Natural killer cell (primary cell): ENCODE measurements around the gene ZNRF3. TPM values are rescaled to one million over a fixed set of nuclear protein-coding genes. Genes with fewer than 3 reads are reported as not detected.

ENCODE experiments used
- ATAC-seq, 3 donors: fragments of 150-1000 bp in 2 of 3; fragments of 200-7000 bp in 1 of 3; cut with Tn5 transposase; 1 replicate in 1 of 3; 2 replicates in 2 of 3; pipeline ENCODE4 v1.10.0; 2021; ENCODE audit warnings: mild to moderate bottlenecking in 2 of 3, moderate library complexity in 2 of 3
- DNase-seq, 2 donors: peaks; one replicate each; pipeline versions ENCODE4 v3.0.0 to v3.0.0-alpha.2; 2013 to 2021; ENCODE audit warnings: mixed read lengths in 1 of 2
- H3K27ac ChIP-seq: one replicate; pipeline ENCODE4 v1.5.1; 2013; ENCODE audit warnings: mild to moderate bottlenecking, low read length
- H3K27me3 ChIP-seq: one replicate; pipeline ENCODE4 v1.6.1; 2013; ENCODE audit warnings: low read length; ENCODE audit not compliant: control insufficient read depth, insufficient read depth
- H3K36me3 ChIP-seq: one replicate; pipeline ENCODE4 v1.6.1; 2013; ENCODE audit warnings: low read length; ENCODE audit not compliant: control insufficient read depth, insufficient read depth
- H3K4me1 ChIP-seq: one replicate; pipeline ENCODE4 v1.6.1; 2013; ENCODE audit warnings: low read length; ENCODE audit not compliant: control insufficient read depth, insufficient read depth
- H3K4me3 ChIP-seq: one replicate; pipeline ENCODE4 v1.5.1; 2013; ENCODE audit warnings: low read length
- H3K9me3 ChIP-seq: one replicate; pipeline ENCODE4 v1.6.1; 2013; ENCODE audit warnings: low read length; ENCODE audit not compliant: control insufficient read depth, insufficient read depth
- H3K27ac Mint-ChIP-seq, 2 donors: one replicate each; pipeline ENCODE4 v1.8.0; 2022; ENCODE audit warnings: mild to moderate bottlenecking in 2 of 2, mixed read lengths in 2 of 2, moderate library complexity in 1 of 2
- H3K27me3 Mint-ChIP-seq, 2 donors: one replicate each; pipeline ENCODE4 v1.8.0; 2022; ENCODE audit warnings: low read depth in 2 of 2, mixed read lengths in 2 of 2
- H3K36me3 Mint-ChIP-seq: one replicate; pipeline ENCODE4 v1.8.0; 2022; ENCODE audit warnings: mixed read lengths
- H3K4me1 Mint-ChIP-seq, 2 donors: one replicate each; pipeline ENCODE4 v1.8.0; 2022; ENCODE audit warnings: mixed read lengths in 2 of 2
- H3K4me3 Mint-ChIP-seq: one replicate; pipeline ENCODE4 v1.8.0; 2022; ENCODE audit warnings: mild to moderate bottlenecking, moderate library complexity, mixed read lengths
- H3K9me3 Mint-ChIP-seq, 2 donors: one replicate each; pipeline ENCODE4 v1.8.0; 2022; ENCODE audit warnings: mixed read lengths in 2 of 2
- CTCF ChIP-seq: fragments of 200-600 bp; IDR thresholded peaks from one replicate; pipeline ENCODE4 v1.8.0; 2022; ENCODE audit warnings: antibody characterized with exemption
- WGBS: methylation state at CpG from one replicate; pipeline ENCODE4 v1.1.7; 2013; ENCODE audit warnings: missing lambda C conversion rate; ENCODE audit not compliant: insufficient coverage; 5-methylcytosine and 5-hydroxymethylcytosine counted together
- intact Hi-C: fragments of 100-400 bp; cut with micrococcal nuclease; formaldehyde crosslinking; loops from one replicate; pipeline ENCODE4 v1.14.2; 2022
- total RNA-seq, 4 donors: library from RNA; stranded (reverse); fragments of 120-200 nt in 1 of 4; gene quantifications; one replicate each; pipeline versions ENCODE4 v1.2.3 to v1.2.4, GENCODE V29; 2013 to 2022

ZNRF3 gene
- total RNA-seq, 3 donors from 2014 or later (not counting 1 experiment from before 2014, with no cell fraction given): 0.23 to 0.34 (median 0.33) TPM

GRCh38 chr22:29018293-29019189, 135.2 kb downstream of the ZNRF3 start:
- no peaks in the 10 kb centered on the region for H3K36me3 ChIP-seq
- no peaks in the 10 kb centered on the region for H3K9me3 ChIP-seq
- Mint-ChIP-seq H3K36me3 (no peaks in the 10 kb centered on the region), H3K4me1 (peaks cover 7 to 35% of the 10 kb centered on the region in 2 donors), H3K4me3 (no peak overlapping the region), H3K27ac (no peak overlapping the region), H3K9me3 (peaks cover 0 to 3% of the 10 kb centered on the region in 2 donors), H3K27me3 (peaks cover 18 to 44% of the 10 kb centered on the region in 2 donors)
- H3K27ac ChIP-seq: no peak overlapping the region
- 96% methylated on average over 4 of the region's 4 CpGs for WGBS
- intact Hi-C loops: no loop called here
- H3K27me3 ChIP-seq: no peaks in the 10 kb centered on the region
- DNase-seq (no peak), ATAC-seq (no peak)
- H3K4me3 ChIP-seq: no peak overlapping the region
- no peak for TF ChIP-seq CTCF
- H3K4me1 ChIP-seq: no peaks in the 10 kb centered on the region

DNA sequence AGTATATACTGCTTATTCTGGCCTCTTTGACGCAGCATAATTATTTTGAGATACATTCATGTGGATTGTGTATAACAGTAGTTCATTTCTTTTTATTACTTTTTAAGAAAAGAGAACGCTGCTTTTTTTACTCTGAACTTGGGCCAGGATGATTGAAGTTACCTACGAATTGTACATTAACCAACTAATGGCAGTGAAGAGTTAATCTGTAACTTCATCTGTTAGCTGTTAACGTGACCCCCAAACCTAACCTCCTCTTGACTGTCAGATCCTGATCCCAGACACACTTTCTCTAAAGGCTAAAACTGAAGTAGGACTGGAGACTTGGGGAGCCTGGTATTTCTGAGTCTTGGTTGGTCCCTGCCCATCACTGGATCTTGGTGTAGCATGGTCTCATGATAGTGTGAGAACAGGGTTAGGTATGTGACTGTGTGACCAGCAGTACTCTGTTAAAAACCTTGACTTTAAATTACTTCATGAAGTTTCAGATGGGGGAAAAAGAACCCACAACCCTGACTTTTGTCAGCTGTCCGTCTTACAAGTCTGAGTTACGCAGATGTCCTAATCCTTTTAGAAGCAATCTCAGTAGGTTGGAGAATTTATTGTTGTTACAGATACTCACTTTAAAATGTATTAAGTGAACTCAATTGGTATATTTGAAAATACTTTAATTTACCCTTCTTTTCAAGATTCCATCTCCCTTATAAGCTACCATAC, 138.9 kb downstream of the ZNRF3 start:
- H3K9me3 Mint-ChIP-seq: peaks cover 0 to 3% of the 10 kb centered on the region in 2 donors
- intact Hi-C loops: no loop called here
- no peaks in the 10 kb centered on the region for H3K36me3 Mint-ChIP-seq
- peaks cover 0 to 7% of the 10 kb centered on the region in 2 donors for H3K4me1 Mint-ChIP-seq
- Histone ChIP-seq H3K36me3 (no peaks in the 10 kb centered on the region), H3K27ac (no peak overlapping the region), H3K27me3 (no peaks in the 10 kb centered on the region), H3K4me3 (no peak overlapping the region), H3K9me3 (no peaks in the 10 kb centered on the region), H3K4me1 (no peaks in the 10 kb centered on the region)
- 100% methylated on average over 4 of the region's 6 CpGs for WGBS
- no peak overlapping the region for H3K27ac Mint-ChIP-seq
- no peak for DNase-seq
- H3K4me3 Mint-ChIP-seq: no peak overlapping the region
- TF ChIP-seq CTCF: no peak
- no peak for ATAC-seq
- peaks cover 26 to 53% of the 10 kb centered on the region in 2 donors for H3K27me3 Mint-ChIP-seq

DNA sequence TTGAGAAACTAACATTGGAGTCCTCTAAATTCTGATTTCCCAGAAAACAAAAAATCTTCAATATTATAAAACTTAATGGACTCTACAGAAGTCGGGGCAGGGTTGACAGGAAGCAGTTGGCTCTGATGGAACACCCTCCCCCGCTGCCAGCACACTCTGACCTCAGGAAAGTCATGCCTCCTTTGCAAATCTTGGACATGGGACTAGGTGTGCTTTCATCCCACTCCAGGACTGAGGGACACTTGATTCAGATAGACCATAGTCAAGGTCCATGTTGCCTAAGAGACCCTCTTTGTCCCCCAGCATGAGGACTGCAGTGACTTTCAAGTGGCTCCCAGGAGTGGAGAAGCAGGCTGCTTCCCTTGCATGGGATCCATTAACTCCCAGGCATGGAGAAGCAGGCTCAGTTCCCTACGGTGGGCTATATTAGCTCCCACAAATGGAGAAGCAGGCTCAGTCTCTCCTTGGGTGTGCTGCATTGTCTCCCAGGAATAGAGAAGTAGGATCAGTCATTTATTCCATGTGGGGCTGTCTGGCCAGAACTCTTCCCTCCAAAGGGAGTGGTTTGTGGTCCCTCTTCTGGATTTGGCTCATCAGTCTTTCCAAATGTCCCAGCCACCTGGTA, 139.9 kb downstream of the ZNRF3 start:
- ATAC-seq (no peak), DNase-seq (no peak)
- Mint-ChIP-seq H3K27ac (no peak overlapping the region), H3K27me3 (peaks cover 17 to 48% of the 10 kb centered on the region in 2 donors), H3K36me3 (no peaks in the 10 kb centered on the region), H3K4me1 (no peaks in the 10 kb centered on the region), H3K9me3 (peaks cover 0 to 3% of the 10 kb centered on the region in 2 donors), H3K4me3 (no peak overlapping the region)
- WGBS: 54% methylated on average over 3 of the region's 3 CpGs
- intact Hi-C loops: no loop called here
- no peak overlapping the region for H3K4me3 ChIP-seq
- H3K36me3 ChIP-seq: no peaks in the 10 kb centered on the region
- H3K27ac ChIP-seq: no peak overlapping the region
- H3K9me3 ChIP-seq: no peaks in the 10 kb centered on the region
- no peaks in the 10 kb centered on the region for H3K4me1 ChIP-seq
- H3K27me3 ChIP-seq: no peaks in the 10 kb centered on the region
- TF ChIP-seq CTCF: no peak
